ENCODE results near the gene GAS7.
"Not testable (repeated sequence)": the region's sequence is repeated elsewhere in the genome, so short reads cannot be mapped to it uniquely, and the experiment has no call there.

The GAS7 gene

DNA sequence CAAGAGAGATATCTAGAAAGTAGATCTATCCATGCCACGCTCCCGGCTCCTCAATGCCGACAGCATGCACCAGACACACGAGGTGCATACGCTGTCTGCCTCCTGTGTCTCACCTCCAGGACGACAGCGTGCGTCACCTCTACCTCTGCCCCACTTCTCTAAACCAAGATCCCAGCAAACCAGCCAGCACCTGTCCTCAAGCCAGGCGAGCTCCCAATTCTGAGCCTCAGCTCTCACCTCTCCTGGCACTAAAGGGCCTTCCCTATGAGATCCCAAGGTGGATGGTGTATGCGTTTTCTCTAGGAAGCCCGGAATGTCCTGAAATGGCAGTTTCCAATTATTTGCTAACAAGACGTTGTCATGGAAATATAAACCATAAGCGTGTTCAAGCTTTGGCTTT is 257.1 kb downstream of the GAS7 start:
- H3K27ac ChIP-seq: no peak overlapping the region
- H3K4me3 ChIP-seq: no peak overlapping the region

GRCh38 chr17:9940841-9941240 is 257.6 kb downstream of the GAS7 start:
- Histone ChIP-seq H3K4me3 (no peak overlapping the region), H3K27ac (no peak overlapping the region)

DNA sequence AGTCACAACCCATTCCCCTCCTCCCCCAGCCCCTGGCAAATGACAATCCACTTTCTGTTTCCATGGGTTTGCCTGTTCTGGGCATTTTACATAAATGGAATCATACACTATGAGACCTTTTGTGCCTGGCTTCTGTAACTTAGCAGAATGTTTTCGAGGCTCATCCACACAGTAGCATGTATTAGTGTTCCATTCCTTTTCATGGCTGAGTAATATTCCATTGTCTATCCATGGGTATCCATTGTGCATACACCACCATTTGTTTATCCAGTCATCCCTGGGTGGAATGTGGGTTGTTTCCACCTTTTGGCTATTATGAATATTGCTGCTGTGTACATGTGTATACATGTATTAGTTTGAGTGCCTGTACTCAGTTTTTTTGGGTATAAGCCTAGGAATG is 259.6 kb downstream of the GAS7 start:
- Histone ChIP-seq H3K4me3 (no peak overlapping the region), H3K27ac (no peak overlapping the region)

DNA sequence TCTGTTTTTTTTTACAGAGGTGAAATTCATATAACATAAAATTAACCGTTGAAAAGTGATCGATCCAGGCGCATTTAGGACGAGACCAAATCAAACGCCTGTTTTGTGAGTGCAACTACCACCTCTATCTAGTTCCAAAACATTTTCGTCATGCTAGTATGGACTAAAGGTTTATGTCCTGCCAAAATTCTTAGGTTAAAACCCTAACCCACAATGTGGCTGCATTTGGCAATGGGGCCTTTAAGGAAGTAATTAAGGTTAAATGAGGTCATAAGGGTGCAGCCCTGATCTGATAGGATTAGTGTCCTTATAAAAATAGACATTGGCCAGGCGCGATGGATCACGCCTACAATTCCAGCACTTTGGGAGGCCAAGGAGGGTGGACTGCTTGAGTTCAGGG is 260.5 kb downstream of the GAS7 start:
- peak overlapping the region in 6 of 21 experiments; percentile 13 to 84 (median 34) for H3K27ac ChIP-seq
- H3K4me3 ChIP-seq: no peak overlapping the region

DNA sequence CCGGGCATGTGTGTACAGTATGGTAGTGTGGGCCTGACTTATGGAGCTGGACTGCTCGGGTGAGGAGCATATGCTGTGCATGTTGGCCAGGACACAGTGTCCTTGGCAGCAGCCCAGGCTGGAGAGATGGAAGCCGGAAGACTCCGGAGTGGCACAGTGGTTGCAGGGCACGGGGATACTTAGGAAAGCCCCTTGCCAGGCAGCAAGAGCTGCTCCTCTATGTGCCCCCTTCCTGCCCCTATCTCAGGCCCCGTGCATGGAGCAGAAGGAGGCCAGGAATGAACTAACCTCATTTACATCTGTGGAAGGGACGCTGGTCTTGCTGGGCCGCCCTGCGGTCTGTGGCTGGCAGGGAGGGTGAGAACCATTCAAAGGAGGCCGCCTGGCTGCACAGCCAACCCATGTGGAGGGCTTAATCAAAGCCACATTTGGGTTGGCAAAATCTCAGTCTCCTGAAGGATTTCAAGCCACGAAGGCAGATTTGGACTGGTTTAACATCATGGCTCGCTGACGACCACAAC is 261.1 kb downstream of the GAS7 start:
- Histone ChIP-seq H3K4me3 (no peak overlapping the region), H3K27ac (peak overlapping the region in 8 of 21 experiments; percentile 24 to 84 (median 40))

- Histone ChIP-seq H3K27ac (peak overlapping the region in 16 of 21 experiments; percentile 2 to 84 (median 42)), H3K4me3 (no peak overlapping the region)
Measured at GRCh38 chr17:9936095-9936494, 262.3 kb downstream of the GAS7 start.

- no peak overlapping the region for H3K4me3 ChIP-seq
- peak overlapping the region in 13 of 21 experiments; percentile 6 to 84 (median 53) for H3K27ac ChIP-seq
Measured at GRCh38 chr17:9935408-9935807, 263.0 kb downstream of the GAS7 start.

DNA sequence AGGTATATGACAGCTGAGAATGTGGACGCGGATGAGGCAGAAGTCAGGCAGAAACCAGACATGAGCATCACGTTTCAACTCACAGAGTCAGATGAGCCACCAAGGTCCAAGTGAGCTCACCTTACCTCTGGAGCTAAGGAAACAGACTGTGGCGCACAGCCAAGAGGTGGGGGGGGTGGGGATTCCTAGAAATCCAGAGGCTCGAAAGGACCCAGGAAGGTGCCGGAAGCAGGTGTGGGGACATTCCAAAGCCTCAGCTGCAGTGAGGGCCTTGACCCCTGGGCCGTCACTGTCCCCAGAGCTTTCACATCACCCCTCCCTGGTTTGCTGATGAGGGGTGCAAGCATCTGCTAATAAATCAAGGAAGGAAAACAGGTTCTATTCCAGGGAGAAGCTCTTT is 264.1 kb downstream of the GAS7 start:
- H3K27ac ChIP-seq: peak overlapping the region in 4 of 21 experiments; percentile 3 to 84 (median 50)
- H3K4me3 ChIP-seq: no peak overlapping the region

DNA sequence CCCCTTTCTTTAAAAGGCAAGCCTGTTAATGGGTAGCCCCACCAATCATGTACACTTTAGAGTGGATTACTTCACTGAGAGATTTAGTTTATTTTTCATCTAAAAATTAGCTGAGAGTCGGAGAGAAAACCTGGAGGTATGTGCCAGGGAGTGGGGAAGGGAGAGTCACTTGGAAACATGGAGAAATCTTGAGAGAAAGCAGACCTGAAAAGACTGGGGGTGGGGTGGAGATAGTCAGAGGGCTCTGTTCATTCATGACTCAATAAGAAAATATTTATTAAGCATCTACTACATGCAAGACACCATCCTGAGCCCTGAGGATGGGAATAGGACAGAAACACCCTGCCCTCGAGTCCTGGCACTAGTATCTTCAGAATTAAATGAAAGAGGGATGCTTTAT is 265.9 kb downstream of the GAS7 start:
- no peak overlapping the region for H3K27ac ChIP-seq
- H3K4me3 ChIP-seq: no peak overlapping the region

- Histone ChIP-seq H3K27ac (peak overlapping the region in 1 of 21 experiments; percentile 39), H3K4me3 (no peak overlapping the region)
Measured at GRCh38 chr17:9931144-9931741, 267.2 kb downstream of the GAS7 start.

- peak overlapping the region in 5 of 21 experiments; percentile 9 to 69 (median 39) for H3K27ac ChIP-seq
- H3K4me3 ChIP-seq: no peak overlapping the region
Measured at GRCh38 chr17:9929871-9930270, 268.5 kb downstream of the GAS7 start.

DNA sequence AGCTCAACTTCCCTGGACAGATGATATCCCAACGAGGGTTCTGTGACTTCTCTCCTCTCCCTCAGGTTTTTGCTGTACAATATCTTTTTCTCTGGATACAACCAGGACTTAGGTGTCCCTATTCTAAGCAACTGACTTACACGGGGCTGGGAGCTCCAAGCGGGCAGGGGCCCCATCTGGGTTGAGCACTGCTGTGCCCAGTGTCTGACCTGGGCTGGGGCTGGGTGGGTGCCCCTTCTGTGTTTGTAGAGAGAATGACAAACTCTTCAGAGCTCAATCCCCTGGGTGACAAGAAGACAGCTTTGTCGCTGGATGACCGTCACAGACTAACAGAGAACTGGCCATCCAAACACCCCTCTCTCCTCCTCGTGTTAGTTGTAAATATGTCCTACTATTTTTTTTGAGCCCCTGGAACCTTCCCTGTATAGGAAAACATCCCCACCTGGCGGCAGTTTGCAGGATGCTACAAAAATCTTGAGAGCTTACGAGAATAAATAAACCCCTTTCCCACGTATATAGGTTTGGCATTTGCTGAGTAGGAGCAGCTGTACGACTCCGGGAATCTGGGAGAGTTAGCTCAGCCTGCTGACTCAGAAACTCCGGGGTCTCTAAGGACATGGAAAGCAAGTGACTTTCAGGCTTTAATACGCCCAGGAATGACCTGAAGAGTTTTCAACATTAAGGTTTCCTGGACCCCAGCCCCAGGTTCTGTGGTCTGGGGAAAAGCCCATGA is 269.6 kb downstream of the GAS7 start:
- Histone ChIP-seq H3K4me3 (no peak overlapping the region), H3K27ac (peak overlapping the region in 7 of 21 experiments; percentile 10 to 70 (median 38))

DNA sequence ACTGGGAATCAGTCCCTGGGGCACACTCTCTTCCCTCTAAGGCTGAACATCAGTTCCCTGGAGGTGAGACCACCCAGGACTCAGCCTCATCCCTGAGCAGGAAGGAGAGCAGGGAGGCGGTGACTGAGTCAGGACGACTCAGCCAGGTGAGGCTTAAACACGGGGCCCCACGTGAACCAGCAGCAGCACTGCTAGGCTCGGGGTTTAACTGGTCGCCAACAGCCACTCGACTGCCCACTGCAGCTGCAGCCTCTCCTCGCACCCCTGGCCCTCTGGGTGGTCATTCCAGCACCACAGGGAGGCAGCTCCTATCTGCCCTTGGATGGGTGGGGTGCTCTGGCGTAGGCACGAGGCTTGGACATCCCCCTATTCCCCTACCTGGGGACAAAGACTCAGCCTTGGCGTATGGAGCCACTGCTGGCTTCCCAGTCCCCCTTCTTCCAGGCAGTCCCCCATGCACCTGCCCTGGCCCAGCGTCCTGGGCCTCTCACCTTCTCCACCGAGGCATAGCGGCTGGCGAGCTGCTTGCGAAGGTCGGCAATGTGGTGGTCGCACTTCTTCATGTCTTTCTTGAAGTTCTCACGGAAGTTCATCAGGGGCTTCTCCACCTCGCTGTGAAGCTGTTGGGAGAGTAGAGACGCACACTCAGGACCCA is 272.1 kb downstream of the GAS7 start:
- H3K27ac ChIP-seq: peak overlapping the region in 1 of 21 experiments; percentile 54
- no peak overlapping the region for H3K4me3 ChIP-seq

DNA sequence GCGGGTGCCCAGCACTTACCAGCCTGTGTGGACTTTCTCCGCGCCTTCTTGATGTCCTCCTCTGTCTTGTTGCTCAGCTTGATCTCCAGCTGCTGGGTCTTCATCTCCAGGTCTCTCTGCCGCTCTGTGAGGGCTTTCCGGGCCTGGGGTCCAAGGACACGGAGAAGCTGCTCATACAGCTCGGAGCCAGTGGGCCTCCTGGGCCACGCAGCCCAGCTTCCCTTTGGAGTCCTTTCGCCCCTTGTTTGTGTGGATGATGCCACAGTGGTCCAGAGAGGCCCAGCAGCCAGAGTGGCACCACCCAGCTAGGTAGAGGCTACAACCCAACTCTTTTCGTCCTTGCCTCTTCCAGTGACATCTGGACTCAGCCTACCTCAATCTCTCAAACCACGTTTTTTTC is 272.9 kb downstream of the GAS7 start:
- H3K27ac ChIP-seq: peak overlapping the region in 3 of 21 experiments; percentile 13 to 54 (median 15)
- H3K4me3 ChIP-seq: no peak overlapping the region

DNA sequence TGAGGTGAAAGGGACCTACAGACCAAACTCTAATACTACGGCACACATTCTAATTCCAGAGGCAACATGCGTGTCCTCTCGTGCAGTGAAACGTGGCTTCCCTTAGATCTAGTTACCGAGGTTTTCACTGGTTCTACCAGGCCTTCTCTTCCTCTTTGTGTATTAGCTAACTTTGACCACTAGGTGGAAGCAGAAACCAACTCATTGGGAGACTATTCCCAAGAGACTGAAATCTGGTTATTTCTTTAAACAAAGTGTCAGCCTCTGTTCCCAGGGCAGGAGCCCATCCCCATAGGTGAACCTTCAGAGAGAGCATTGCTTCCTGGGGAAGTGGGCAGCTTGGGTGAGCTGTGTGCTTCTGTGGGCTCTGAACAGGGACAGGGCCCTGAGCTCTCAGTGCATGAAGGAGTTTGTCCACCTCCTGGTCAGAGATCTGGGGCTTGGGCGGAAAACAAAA is 273.6 kb downstream of the GAS7 start:
- Histone ChIP-seq H3K4me3 (no peak overlapping the region), H3K27ac (peak overlapping the region in 3 of 21 experiments; percentile 13 to 54 (median 19))

DNA sequence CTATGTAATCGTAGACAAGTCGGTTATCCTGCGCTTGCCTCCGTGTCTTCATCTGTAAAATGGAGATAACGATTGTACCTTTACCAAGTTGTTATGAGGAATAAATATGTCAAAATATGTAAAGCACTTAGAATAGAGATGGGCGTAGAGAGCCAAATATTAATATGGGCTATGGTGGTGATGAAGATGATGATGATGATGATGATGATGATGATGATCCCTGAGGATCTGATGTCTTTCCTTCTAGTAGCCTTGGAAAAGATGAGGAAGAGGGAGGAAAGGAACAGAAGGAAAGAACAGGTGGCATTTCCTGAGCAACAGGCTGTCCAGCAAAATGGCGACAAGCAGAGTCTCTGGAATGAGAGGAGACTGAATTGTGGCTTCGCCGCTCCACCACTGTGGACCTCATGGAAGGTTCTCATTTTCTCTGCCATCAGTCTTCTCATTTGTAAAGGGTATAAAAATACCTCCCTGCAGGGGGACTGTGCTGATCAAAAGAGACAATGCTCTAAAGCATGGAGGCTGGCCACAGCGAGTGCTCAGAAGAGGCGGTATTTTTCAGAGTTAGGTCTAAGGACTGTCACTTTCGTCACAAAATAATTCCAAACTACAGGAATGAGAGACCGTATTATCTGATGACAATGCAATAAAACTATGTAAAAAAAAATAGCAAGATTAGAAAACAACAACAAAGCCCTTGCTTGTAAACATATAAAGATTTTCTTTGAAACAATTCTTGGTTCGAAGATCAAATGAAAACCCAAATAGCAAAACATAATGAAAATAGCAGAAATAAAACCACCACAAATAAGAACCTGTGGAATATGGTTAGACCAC is 276.2 kb downstream of the GAS7 start:
- Histone ChIP-seq H3K4me3 (no peak overlapping the region), H3K27ac (no peak overlapping the region)

DNA sequence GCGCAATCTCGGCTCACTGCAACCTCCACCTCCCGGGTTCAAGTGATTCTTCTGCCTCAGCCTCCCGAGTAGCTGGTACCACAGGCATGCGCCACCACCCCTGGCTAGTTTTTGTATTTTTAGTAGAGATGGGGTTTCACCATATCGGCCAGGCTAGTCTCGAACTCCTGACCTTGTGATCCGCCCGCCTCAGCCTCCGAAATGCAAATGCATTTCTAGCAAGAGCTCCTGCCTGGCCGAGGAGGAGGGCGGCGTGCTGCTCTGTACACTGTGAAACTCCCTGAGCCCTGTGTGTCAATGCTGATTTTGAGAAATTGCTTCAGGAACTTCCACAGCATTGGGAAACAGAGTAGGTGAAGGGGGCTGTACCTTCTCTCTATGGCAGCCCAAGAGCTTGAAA is 277.2 kb downstream of the GAS7 start:
- H3K27ac ChIP-seq, H3K4me3 ChIP-seq: not testable (repeated sequence)

DNA sequence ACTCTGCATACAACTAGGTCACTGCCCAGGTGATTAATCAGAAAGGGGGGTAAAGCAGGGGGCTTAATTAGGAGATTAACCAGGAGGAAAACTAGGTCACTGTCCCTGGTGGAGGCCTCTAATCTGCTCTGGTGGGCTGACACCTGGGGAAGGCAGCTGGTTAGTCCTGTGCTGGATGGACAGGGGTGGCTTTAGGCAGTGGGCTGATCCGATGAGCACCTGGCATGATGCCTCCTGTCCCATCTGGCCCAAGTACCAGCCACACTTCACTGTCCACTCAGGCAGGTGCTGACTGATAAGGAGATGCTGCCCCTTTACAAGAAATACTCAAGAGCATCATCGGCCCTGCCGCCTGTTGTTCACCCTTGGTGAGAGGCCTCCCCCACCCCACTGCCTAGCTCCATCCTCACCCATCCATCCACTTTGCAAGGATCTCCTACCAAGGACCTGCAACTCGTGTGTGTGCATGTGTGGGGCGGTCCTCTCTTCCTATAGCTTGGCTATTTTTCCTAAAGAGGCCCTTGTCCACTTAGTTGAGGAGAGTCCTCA is 279.5 kb downstream of the GAS7 start:
- no peak overlapping the region for H3K27ac ChIP-seq
- H3K4me3 ChIP-seq: no peak overlapping the region

GRCh38 chr17:9918352-9918751 is 280.1 kb downstream of the GAS7 start:
- Histone ChIP-seq H3K27ac (no peak overlapping the region), H3K4me3 (no peak overlapping the region)
